Panc1 (cell line): ENCODE data around the gene OR3A1.
"Not testable (repeated sequence)": the region's sequence is repeated elsewhere in the genome, so short reads cannot be mapped to it uniquely, and the experiment has no call there.

Experiments
- POLR2AphosphoS5 ChIP-seq: IDR thresholded peaks from 2 replicates; pipeline ENCODE4 v1.6.1; 2012; ENCODE audit warnings: mild to moderate bottlenecking, low read depth, low read length, moderate library complexity
- TF ChIP-seq, protein P1 (sequence below), 2 experiments: IDR thresholded peaks; 2 replicates each; pipeline ENCODE4 v1.6.1; 2011 to 2012; ENCODE audit warnings: low read depth in 2 of 2, control low read depth in 1 of 2, low read length in 1 of 2, mild to moderate bottlenecking in 1 of 2, moderate library complexity in 1 of 2; ENCODE audit not compliant: insufficient read depth in 1 of 2
- TF ChIP-seq, protein P2 (sequence below): fragments of 450-650 bp; IDR thresholded peaks from 2 replicates; pipeline ENCODE4 v1.5.1; 2017; ENCODE audit warnings: mild to moderate bottlenecking

DNA sequence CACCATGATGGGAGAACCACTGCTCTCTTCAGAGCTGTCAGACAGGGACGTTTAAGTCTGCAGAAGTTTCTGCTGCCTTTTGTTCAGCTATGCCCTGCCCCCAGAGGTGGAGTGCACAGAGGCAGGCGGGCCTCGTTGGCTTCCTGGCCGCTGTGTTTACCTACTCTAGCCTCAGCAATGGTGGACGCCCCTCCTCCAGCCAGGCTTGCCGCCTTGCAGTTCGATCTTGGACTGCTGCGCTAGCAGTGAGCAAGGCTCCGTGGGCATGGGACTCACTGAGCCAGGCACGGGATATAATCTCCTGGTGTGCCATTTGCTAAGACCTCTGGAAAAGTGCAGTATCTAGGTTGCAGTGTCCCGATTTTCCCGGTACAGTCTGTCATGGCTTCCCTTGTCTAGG is 44.6 kb upstream of the OR3A1 start:
- TF ChIP-seq, protein P1, sequence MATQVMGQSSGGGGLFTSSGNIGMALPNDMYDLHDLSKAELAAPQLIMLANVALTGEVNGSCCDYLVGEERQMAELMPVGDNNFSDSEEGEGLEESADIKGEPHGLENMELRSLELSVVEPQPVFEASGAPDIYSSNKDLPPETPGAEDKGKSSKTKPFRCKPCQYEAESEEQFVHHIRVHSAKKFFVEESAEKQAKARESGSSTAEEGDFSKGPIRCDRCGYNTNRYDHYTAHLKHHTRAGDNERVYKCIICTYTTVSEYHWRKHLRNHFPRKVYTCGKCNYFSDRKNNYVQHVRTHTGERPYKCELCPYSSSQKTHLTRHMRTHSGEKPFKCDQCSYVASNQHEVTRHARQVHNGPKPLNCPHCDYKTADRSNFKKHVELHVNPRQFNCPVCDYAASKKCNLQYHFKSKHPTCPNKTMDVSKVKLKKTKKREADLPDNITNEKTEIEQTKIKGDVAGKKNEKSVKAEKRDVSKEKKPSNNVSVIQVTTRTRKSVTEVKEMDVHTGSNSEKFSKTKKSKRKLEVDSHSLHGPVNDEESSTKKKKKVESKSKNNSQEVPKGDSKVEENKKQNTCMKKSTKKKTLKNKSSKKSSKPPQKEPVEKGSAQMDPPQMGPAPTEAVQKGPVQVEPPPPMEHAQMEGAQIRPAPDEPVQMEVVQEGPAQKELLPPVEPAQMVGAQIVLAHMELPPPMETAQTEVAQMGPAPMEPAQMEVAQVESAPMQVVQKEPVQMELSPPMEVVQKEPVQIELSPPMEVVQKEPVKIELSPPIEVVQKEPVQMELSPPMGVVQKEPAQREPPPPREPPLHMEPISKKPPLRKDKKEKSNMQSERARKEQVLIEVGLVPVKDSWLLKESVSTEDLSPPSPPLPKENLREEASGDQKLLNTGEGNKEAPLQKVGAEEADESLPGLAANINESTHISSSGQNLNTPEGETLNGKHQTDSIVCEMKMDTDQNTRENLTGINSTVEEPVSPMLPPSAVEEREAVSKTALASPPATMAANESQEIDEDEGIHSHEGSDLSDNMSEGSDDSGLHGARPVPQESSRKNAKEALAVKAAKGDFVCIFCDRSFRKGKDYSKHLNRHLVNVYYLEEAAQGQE (IDR thresholded peaks at IDR 0.05; ENCODE audit: insufficient read depth in 1 of 2, low read depth in 2 of 2, low read length in 1 of 2) = not testable (repeated sequence)
- TF ChIP-seq, protein P2, sequence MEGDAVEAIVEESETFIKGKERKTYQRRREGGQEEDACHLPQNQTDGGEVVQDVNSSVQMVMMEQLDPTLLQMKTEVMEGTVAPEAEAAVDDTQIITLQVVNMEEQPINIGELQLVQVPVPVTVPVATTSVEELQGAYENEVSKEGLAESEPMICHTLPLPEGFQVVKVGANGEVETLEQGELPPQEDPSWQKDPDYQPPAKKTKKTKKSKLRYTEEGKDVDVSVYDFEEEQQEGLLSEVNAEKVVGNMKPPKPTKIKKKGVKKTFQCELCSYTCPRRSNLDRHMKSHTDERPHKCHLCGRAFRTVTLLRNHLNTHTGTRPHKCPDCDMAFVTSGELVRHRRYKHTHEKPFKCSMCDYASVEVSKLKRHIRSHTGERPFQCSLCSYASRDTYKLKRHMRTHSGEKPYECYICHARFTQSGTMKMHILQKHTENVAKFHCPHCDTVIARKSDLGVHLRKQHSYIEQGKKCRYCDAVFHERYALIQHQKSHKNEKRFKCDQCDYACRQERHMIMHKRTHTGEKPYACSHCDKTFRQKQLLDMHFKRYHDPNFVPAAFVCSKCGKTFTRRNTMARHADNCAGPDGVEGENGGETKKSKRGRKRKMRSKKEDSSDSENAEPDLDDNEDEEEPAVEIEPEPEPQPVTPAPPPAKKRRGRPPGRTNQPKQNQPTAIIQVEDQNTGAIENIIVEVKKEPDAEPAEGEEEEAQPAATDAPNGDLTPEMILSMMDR = not testable (repeated sequence)
- not testable (repeated sequence) for TF ChIP-seq POLR2AphosphoS5
